Esophagus muscularis mucosa (tissue), 3 donors: Measurements from ENCODE around the gene ADAM10.

Experiments
- CTCF ChIP-seq, 3 experiments: fragments of 200-600 bp in 2 of 3; fragments of 450-650 bp in 1 of 3; sonication (generic) in 2 of 3; IDR thresholded peaks; one replicate each; pipeline ENCODE4 v1.5.1; 2017 to 2019; ENCODE audit warnings: antibody characterized with exemption in 3 of 3, mild to moderate bottlenecking in 2 of 3, moderate library complexity in 1 of 3
- POLR2A ChIP-seq: fragments of 450-650 bp; IDR thresholded peaks from one replicate; pipeline ENCODE4 v1.6.1; 2017; ENCODE audit warnings: antibody characterized with exemption, moderate library complexity, mild to moderate bottlenecking, low read depth
- POLR2AphosphoS5 ChIP-seq, 2 donors: sonication (generic); formaldehyde crosslinking; IDR thresholded peaks; one replicate each; pipeline ENCODE4 v1.6.1; 2017; ENCODE audit warnings: antibody characterized with exemption in 2 of 2

GRCh38 chr15:58582160-58582559 is 167.3 kb downstream of the ADAM10 start:
- TF ChIP-seq CTCF (IDR thresholded peaks at IDR 0.05) (no peak), POLR2AphosphoS5 (IDR thresholded peaks at IDR 0.05) (no peak), POLR2A (no peak)
